LoVo (cell line): Measurements from ENCODE around the gene COX6B2.

ENCODE experiments used
- DNase-seq: peaks from one replicate; pipeline ENCODE4 v3.0.0-alpha.2; 2016; ENCODE audit warnings: low spot score

Gene COX6B2

DNA sequence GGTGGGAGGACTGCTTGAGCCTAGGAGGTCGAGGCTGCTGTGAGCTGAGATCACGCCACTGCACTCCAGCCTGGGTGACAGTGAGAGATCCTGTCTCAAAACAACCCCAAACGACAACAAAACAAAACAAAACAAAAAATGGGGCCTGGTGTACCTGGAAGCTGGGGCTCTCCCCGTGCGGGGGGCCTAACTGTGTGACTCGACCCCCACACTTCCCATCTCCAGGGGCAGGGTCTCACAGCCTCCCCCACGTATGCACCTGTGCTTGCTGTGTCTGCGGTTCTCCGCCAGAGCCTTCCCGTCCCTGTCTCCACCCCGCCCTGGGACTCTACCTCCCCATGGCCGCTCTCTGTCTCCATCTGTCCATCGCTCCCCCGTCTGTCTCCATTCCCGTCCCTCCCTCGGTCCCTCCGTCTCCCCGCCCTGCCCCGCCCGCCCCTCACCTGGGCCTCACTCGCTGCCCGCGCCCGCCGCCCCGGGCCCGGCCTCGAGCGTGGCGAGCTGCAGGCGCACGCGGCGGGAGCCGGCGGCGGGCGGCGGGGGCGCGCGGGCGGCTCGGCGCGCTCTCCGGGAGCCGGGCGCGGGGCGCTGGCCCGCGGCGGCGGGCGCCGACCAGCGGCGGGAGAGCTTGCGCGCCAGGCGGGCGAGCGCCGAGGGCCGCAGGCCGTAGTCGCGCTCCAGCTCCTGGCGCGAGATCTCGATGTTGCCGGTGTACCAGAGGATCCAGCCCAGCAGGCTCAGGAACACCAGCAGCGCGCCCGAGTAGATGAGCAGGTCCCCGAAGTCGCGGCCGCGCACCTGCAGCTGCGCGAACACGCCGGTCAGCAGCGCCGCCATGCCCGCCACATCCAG, 29.0 kb upstream of the COX6B2 start:
- DNase-seq = peak; percentile 63

DNA sequence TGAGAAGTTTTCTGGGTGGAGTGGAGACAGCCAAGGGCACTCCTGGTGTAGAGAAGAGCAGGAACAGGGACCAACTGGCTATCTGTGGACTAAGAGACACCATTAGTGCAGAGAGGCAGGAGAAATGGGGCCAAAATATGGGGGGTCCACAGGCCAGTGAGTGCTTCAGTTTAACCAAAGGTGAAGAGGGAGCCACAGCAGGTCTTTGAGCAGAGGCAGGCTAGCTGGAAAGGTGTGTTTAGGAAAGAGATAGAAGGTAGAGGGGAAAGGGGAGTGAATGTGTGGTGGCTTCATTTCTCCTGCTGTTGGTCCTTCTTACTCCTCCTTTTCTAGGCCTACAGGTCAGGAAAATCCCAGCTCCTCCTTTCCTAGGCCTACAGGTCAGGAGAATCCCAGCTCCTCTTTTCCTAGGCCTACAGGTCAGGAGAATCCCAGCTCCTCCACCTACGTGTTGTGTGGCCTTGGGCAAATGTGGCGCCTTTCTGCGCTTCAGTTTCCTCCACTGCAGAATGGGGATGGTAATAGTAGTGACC, 28.1 kb upstream of the COX6B2 start:
- DNase-seq = no peak

DNA sequence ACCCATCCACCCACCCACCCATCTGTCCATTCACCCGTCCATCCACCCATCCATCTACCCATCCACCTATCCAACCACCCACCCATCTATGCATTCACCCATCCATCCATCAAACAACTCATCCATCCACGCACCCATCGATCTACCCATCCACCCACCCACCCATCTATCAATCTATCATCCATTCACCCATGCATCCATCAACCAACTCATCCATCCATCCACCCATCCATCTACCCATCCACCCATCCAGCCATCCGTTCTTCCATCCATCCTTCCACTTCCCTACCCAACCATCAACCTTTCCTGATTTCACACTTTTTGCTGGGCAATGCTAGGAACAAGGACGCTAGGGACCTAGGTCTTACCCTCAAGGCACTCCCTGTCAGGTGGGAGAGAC, 27.5 kb upstream of the COX6B2 start:
- DNase-seq = no peak

- no peak for DNase-seq
Measured at GRCh38 chr19:55379174-55379573, 24.7 kb upstream of the COX6B2 start.

DNA sequence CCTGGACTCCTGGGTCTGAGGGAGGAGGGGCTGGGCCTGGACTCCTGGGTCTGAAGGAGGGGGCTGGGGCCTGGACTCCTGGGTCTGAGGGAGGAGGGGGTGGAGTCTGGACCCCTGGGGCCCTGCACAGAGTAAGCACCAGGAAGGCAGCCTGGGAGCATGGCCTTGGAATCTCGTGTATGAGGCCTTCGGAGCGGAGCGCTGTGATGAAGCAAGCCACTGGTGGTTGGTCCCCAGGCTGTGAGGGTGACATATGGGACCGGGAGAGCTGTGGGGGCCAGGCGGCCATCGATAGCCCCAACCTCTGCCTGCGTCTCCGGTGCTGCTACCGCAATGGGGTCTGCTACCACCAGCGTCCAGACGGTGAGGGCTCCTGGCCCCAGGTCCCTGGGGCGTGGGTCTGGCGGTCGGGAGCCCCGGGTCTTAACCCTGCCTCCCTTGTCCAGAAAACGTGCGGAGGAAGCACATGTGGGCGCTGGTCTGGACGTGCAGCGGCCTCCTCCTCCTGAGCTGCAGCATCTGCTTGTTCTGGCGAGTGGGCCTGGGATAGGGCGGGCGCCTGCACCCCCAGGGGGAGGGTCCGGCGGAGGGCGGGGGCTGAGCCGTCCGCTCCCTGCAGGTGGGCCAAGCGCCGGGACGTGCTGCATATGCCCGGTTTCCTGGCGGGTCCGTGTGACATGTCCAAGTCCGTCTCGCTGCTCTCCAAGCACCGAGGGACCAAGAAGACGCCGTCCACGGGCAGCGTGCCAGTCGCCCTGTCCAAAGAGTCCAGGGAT, 23.0 kb upstream of the COX6B2 start:
- DNase-seq = no peak

DNA sequence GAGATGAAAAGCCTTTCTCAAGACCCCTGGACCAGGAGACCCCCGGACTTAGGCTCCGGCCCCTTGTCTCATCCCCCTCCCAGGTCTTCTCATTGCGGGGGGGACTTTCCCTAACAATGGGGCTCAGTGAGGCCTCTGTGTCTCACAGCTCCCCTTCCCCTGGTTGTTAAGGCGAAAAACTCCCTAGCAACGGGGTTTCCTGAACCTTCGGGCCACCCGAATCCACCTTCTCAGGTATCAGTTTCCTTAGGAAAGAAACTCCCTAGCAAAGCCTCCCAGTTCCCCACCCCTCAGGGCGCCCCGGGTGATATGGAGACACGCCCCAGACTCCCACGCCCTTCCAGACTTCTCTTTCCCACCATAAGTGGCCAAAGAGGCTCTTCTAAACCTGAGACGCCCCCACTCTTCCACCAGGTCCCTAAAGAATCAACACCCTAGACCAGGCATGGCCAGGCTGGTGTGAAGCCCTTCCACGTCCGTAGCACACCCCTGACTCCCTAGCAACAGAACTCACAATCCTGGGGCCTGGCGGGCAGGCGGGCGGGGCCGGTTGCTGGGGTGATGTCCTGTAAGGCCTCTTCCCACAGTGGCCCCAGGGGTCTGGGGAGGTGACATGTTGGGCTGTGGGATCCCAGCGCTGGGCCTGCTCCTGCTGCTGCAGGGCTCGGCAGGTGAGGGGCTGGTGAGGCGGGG, 21.9 kb upstream of the COX6B2 start, which contains the start of gene TMEM190:
TSS of gene TMEM190 (plus strand) at position 586 of the 693 bp plus-strand sequence. CDS start at position 614, 28 bp downstream.
- DNase-seq = no peak

GRCh38 chr19:55373993-55374757, 19.7 kb upstream of the COX6B2 start:
- DNase-seq = no peak

- no peak for DNase-seq
Measured at GRCh38 chr19:55373306-55373992, 18.9 kb upstream of the COX6B2 start.

GRCh38 chr19:55372316-55373081, 18.0 kb upstream of the COX6B2 start:
- DNase-seq = no peak

DNA sequence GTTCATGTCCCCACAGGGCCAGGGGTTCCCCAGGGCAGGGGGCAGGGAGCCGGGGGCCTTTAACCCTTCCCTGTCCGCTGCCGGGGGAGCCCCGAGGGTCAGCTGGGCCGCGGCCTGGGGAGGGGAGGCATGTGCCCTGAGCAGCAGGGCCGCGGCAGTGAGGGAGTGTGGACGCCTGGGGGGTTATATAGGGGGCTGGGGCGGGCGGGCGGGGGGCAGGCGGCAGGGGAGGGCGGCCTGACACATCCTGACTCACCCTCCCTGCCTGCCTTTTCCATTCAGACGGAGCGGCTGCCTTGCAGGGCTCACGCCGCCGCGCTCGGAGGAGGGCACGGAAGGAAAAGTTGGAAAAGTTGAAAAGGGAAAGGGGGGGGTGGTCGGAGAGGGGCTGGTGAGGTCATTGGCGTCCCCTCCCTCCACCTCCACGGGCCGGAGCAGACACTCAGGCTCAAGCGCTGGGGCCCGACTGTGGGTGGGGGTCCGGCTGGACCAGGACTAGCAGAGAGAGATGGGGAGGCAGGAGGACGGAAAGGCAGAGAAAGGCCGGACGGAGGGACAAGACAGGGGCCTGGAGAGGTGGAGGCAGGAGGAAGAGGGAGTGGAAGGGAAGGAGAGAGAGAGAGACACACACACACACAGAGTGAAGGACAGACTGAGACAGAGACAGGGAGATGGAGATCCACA, 15.9 kb upstream of the COX6B2 start, which contains the start of gene IL11:
TSS of gene IL11 (minus strand) at position 159 of the 684 bp plus-strand sequence. CDS start at position 6, 153 bp downstream.
- DNase-seq = no peak

DNA sequence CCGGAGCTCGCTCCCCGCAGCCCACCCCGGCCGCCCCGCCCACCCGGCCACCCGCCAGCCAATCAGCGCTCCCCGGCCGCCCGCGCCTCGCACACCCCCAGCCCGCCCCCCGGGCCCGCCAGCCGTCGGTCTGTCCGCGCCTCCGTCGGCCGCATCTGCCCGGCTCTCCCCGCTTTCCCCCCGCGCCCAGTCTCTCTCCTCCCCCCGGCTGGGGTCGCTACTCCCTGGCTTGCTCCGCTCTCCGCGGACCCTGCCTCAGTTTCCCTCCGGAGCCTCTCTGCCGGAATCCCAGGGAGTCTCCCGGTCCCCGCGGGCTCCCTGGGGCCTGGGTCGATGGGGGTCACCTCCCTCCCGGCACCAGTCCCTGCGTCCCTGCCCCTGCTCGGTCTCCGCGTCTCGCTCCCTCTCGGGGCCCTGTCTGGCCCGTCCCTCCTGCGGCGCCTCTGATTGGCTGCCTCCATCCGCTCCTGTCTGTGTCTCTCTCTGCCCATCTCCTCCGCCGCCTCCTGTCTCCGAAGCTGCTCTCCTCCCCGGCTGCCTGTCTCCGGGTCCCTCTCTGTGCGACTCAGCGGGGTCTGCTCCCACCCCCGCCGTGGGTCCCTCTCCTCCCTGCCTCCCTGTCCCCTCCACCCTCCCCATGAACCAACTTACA, 15.3 kb upstream of the COX6B2 start:
- DNase-seq = no peak

DNA sequence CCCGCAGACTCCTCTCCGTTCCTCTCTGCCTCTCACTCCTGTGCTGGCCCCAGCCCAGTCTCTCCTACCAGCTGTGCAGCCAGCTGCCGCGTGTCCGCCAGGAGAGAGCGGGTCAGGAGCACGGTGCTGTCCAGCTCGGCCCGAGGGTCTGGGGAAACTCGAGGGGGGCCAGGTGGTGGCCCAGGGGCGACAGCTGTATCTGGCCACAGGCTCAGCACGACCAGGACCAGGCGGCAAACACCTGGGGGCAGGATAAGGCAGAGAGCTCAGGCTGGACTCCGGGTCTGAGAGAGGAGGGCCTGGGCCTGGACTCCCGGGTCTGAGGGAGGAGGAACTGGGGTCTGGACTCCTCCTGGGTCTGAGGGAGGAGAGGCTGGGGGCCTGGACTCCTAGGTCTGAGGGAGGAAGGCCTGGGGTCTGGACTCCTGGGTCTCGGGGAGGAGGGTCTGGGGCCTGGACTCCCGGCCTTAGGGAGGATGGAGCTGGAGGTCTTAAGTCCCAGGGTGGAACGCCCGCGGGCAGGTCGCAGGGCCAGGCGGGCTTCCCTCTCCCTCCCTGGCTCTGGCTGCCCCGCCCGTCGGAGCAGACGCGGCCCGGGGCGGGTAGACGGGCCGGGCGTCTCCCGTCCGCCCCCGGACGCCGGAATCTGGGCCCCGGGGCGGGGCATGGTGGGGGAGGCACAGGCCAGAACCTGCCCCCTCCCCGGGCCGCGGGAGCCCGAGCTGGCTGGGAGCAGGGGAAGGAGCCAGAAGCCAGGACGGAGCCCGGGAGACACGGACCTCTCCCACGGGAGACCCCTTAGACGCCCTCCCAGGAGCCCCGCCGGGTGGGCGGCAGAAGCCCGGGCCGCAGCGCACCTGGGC, 14.4 kb upstream of the COX6B2 start:
- DNase-seq = no peak

DNA sequence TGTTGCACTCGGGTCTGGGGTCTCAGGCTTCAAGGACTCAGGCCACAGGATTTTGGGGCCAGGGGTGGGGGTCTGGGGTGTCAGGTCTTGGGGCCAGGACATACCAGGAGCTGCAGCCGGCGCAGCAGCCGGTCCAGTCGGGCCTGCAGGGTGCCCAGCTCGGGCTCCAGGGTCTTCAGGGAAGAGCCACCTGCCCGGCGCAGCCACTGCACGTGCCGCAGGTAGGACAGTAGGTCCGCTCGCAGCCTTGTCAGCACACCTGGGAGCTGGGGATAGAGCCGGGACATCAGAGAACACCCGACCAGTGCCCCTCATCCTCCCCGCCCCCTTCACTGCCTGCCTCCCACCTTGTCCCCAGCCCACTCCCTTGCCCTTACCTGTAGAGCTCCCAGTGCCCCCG, 13.6 kb upstream of the COX6B2 start:
- DNase-seq = no peak

GRCh38 chr19:55366790-55367189, 12.3 kb upstream of the COX6B2 start:
- no peak for DNase-seq

- DNase-seq = no peak
Measured at GRCh38 chr19:55365964-55366363, 11.4 kb upstream of the COX6B2 start.

DNA sequence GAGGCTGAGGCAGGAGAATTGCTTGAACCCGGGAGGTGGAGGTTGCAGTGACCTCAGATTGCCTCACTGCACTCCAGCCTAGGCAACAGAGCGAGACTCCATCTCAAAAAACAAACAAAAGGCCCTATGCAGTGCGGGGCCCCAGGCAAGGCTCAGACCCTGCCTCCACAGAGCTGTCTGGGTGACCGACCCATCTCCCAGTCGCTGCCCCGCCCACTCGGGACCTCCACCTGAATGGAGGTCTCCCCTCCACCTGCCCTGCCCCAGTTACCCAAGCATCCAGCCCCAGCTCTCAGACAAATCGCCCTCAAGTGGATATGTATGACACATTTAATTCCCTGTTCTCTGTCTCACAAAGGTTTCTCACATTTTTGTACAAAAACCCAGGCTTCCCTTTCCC, 10.7 kb upstream of the COX6B2 start:
- no peak for DNase-seq

GRCh38 chr19:55362990-55363716, 8.6 kb upstream of the COX6B2 start, which contains the start of gene GARIN5B:
Gene GARIN5B (minus strand): TSS chr19:55363260. CDS start chr19:55363066, 194 bp downstream.
- DNase-seq = no peak
